Body of pancreas (tissue), 4 donors: ENCODE measurements around the gene DSC3. TPM values are rescaled to one million over a fixed set of nuclear protein-coding genes. Genes with fewer than 3 reads are reported as not detected.
"Not testable (repeated sequence)": the region's sequence is repeated elsewhere in the genome, so short reads cannot be mapped to it uniquely, and the experiment has no call there.

ENCODE experiments used
- ATAC-seq: fragments of 150-250 bp; one replicate; pipeline ENCODE4 v1.9.1; 2016
- DNase-seq, 4 donors: peaks; one replicate each; pipeline ENCODE4 v3.0.0-alpha.2; 2019
- H3K27ac ChIP-seq, 4 donors: fragments of 200-600 bp; sonication (generic); 1 replicate in 3 of 4; 2 replicates in 1 of 4; pipeline versions ENCODE4 v1.5.1 to v1.6.1; 2016 to 2019; ENCODE audit warnings: mild to moderate bottlenecking in 1 of 4, mixed read lengths in 1 of 4, moderate library complexity in 1 of 4
- H3K27me3 ChIP-seq, 2 donors: fragments of 200-600 bp; sonication (generic); one replicate each; pipeline ENCODE4 v1.6.0; 2016; ENCODE audit warnings: mild to moderate bottlenecking in 1 of 2
- H3K36me3 ChIP-seq, 2 donors: fragments of 200-600 bp; sonication (generic); replicated peaks in 1 of 2; 2 replicates each; pipeline ENCODE4 v1.5.1; 2016; ENCODE audit warnings: low read depth in 2 of 2; ENCODE audit not compliant: insufficient read depth in 1 of 2
- H3K4me1 ChIP-seq: fragments of 200-600 bp; sonication (generic); one replicate; pipeline ENCODE4 v1.6.0; 2016
- H3K4me3 ChIP-seq, 2 donors: fragments of 200-600 bp; sonication (generic); 1 replicate in 1 of 2; 2 replicates in 1 of 2; pipeline ENCODE4 v1.5.1; 2016 to 2019
- H3K9me3 ChIP-seq, 3 donors: fragments of 200-600 bp; sonication (generic); 1 replicate in 2 of 3; 2 replicates in 1 of 3; pipeline ENCODE4 v1.5.1; 2016
- CTCF ChIP-seq, 7 experiments: fragments of 450-650 bp in 4 of 7; fragments of 200-600 bp in 3 of 7; sonication (generic) in 3 of 7; IDR thresholded peaks; one replicate each; pipeline ENCODE4 v1.5.1; 2016 to 2019; ENCODE audit warnings: antibody characterized with exemption in 7 of 7
- POLR2A ChIP-seq, 3 donors: fragments of 450-650 bp; IDR thresholded peaks; one replicate each; pipeline ENCODE4 v1.6.1; 2016; ENCODE audit warnings: antibody characterized with exemption in 3 of 3, mild to moderate bottlenecking in 2 of 3
- WGBS, 2 donors: methylation state at CpG; one replicate each; pipeline ENCODE4 v1.1.5; 2017; 5-methylcytosine and 5-hydroxymethylcytosine counted together
- intact Hi-C: fragments of 100-400 bp; cut with DNase I; formaldehyde crosslinking; loops from one replicate; pipeline ENCODE4 v1.15.1; 2023
- total RNA-seq, 2 donors: library from RNA; depleted of rRNA; stranded (reverse); fragments of >200 nt; gene quantifications; one replicate each; pipeline ENCODE4 v1.1.0, GENCODE V29; 2016

DSC3 gene
- total RNA-seq, 2 donors from 2014 or later = 0.26 TPM; not detected in 1

GRCh38 chr18:30982285-30982992 lies 60.1 kb downstream of the DSC3 start:
- DNase-seq = no peak
- WGBS, 2 donors = 72 to 78% methylated on average over 11 of the region's 11 CpGs
- H3K27ac ChIP-seq = no peak overlapping the region
- no peaks in the 10 kb centered on the region for H3K27me3 ChIP-seq
- H3K36me3 ChIP-seq = no peaks in the 10 kb centered on the region
- H3K9me3 ChIP-seq = no peaks in the 10 kb centered on the region
- no peaks in the 10 kb centered on the region for H3K4me1 ChIP-seq
- no peak for TF ChIP-seq POLR2A (IDR thresholded peaks at IDR 0.05)
- TF ChIP-seq CTCF (IDR thresholded peaks at IDR 0.05) = no peak
- no peak for ATAC-seq
- no peak overlapping the region for H3K4me3 ChIP-seq
- intact Hi-C loops = no loop called here

- H3K4me1 ChIP-seq, ATAC-seq, H3K27me3 ChIP-seq, intact Hi-C loops, H3K4me3 ChIP-seq, H3K27ac ChIP-seq, H3K36me3 ChIP-seq, H3K9me3 ChIP-seq, DNase-seq: not testable (repeated sequence)
- WGBS, 2 donors = 71 to 74% methylated on average over 4 of the region's 4 CpGs
Measured at GRCh38 chr18:30978091-30978490, 64.5 kb downstream of the DSC3 start.

- Histone ChIP-seq H3K4me1 (no peaks in the 10 kb centered on the region), H3K27ac (no peak overlapping the region), H3K4me3 (no peak overlapping the region), H3K36me3 (no peaks in the 10 kb centered on the region), H3K9me3 (no peaks in the 10 kb centered on the region), H3K27me3 (no peaks in the 10 kb centered on the region)
- 2 to 4% methylated on average over 1 of the region's 1 CpG for WGBS, 2 donors
- no peak for DNase-seq
- TF ChIP-seq CTCF (IDR thresholded peaks at IDR 0.05) = peak; percentile 29 to 70 (median 54)
- no peak for TF ChIP-seq POLR2A (IDR thresholded peaks at IDR 0.05)
- ATAC-seq = peak; percentile 58
- intact Hi-C loops = no loop called here
Measured at GRCh38 chr18:30971338-30971956, 71.1 kb downstream of the DSC3 start.

GRCh38 chr18:30970196-30970816 lies 72.2 kb downstream of the DSC3 start:
- Histone ChIP-seq H3K27ac (no peak overlapping the region), H3K4me1 (no peaks in the 10 kb centered on the region), H3K4me3 (no peak overlapping the region), H3K27me3 (no peaks in the 10 kb centered on the region), H3K9me3 (no peaks in the 10 kb centered on the region), H3K36me3 (no peaks in the 10 kb centered on the region)
- intact Hi-C loops = no loop called here
- peak; percentile 64 for ATAC-seq
- WGBS, 2 donors = 22 to 25% methylated on average over 7 of the region's 7 CpGs
- no peak for TF ChIP-seq POLR2A (IDR thresholded peaks at IDR 0.05)
- peak; percentile 24 to 71 (median 60) for TF ChIP-seq CTCF (IDR thresholded peaks at IDR 0.05)
- peak in 1 of 4 donors; percentile 10 for DNase-seq

- no peaks in the 10 kb centered on the region for H3K36me3 ChIP-seq
- ATAC-seq (no peak), DNase-seq (no peak)
- no peaks in the 10 kb centered on the region for H3K9me3 ChIP-seq
- no peaks in the 10 kb centered on the region for H3K4me1 ChIP-seq
- H3K4me3 ChIP-seq = no peak overlapping the region
- intact Hi-C loops = no loop called here
- no peak overlapping the region for H3K27ac ChIP-seq
- TF ChIP-seq CTCF (IDR thresholded peaks at IDR 0.05) = no peak
- TF ChIP-seq POLR2A (IDR thresholded peaks at IDR 0.05) = no peak
- H3K27me3 ChIP-seq = no peaks in the 10 kb centered on the region
- 55 to 58% methylated on average over 4 of the region's 4 CpGs for WGBS, 2 donors
Measured at GRCh38 chr18:30969670-30970170, 72.8 kb downstream of the DSC3 start.
